Effector memory CD4-positive, alpha-beta T cell (primary cell): ENCODE measurements around the gene CEP44.

Source experiments
- DNase-seq, 3 donors: peaks; one replicate each; pipeline ENCODE4 v3.0.0-alpha.2; 2020
- H3K27ac ChIP-seq: 2 replicates; pipeline ENCODE4 v1.7.0; 2013; ENCODE audit warnings: mild to moderate bottlenecking, low read length, moderate library complexity; ENCODE audit not compliant: insufficient read depth, poor library complexity, severe bottlenecking
- H3K27me3 ChIP-seq: replicated peaks from 2 replicates; pipeline ENCODE4 v1.7.0; 2013; ENCODE audit warnings: mild to moderate bottlenecking, low read length; ENCODE audit not compliant: insufficient read depth, control insufficient read depth, poor library complexity, severe bottlenecking
- H3K36me3 ChIP-seq: 2 replicates; pipeline ENCODE4 v1.7.0; 2013; ENCODE audit warnings: mild to moderate bottlenecking, low read length, moderate library complexity; ENCODE audit not compliant: control insufficient read depth, insufficient read depth
- H3K4me1 ChIP-seq: 2 replicates; pipeline ENCODE4 v1.7.0; 2013; ENCODE audit warnings: low read length, mild to moderate bottlenecking; ENCODE audit not compliant: control insufficient read depth, insufficient read depth, poor library complexity, severe bottlenecking
- H3K4me3 ChIP-seq: 2 replicates; pipeline ENCODE4 v1.7.0; 2013; ENCODE audit warnings: low read length, low read depth, mild to moderate bottlenecking; ENCODE audit not compliant: insufficient read depth, poor library complexity, severe bottlenecking
- H3K9me3 ChIP-seq: 2 replicates; pipeline ENCODE4 v1.7.0; 2013; ENCODE audit warnings: mild to moderate bottlenecking, low read length, moderate library complexity; ENCODE audit not compliant: control insufficient read depth

CEP44 gene

DNA sequence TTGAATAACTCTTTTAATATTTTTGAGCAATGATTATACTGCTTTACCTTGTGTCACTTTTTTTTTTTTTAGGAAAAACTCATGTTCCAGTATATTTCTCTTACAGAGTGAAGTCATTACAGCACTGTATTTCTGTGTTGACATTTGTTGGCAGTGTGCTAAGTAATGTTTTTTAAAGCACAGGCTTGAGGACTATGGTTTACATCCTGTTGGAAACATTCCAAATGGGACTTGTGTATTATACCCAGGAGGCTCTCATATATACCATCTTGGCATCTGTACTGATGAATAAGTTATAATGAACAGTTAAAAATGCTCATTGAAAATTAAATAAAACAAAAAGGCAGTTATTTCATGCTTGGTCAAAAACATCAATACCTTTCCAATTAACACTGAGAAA lies 33.8 kb downstream of the CEP44 start:
- H3K36me3 ChIP-seq, result peaks cover 15% of the 10 kb centered on the region
- no peaks in the 10 kb centered on the region for H3K4me1 ChIP-seq
- no peak overlapping the region for H3K27ac ChIP-seq
- H3K4me3 ChIP-seq, result no peak overlapping the region
- no peak for DNase-seq
- H3K9me3 ChIP-seq, result no peaks in the 10 kb centered on the region
- H3K27me3 ChIP-seq, result no peaks in the 10 kb centered on the region

DNA sequence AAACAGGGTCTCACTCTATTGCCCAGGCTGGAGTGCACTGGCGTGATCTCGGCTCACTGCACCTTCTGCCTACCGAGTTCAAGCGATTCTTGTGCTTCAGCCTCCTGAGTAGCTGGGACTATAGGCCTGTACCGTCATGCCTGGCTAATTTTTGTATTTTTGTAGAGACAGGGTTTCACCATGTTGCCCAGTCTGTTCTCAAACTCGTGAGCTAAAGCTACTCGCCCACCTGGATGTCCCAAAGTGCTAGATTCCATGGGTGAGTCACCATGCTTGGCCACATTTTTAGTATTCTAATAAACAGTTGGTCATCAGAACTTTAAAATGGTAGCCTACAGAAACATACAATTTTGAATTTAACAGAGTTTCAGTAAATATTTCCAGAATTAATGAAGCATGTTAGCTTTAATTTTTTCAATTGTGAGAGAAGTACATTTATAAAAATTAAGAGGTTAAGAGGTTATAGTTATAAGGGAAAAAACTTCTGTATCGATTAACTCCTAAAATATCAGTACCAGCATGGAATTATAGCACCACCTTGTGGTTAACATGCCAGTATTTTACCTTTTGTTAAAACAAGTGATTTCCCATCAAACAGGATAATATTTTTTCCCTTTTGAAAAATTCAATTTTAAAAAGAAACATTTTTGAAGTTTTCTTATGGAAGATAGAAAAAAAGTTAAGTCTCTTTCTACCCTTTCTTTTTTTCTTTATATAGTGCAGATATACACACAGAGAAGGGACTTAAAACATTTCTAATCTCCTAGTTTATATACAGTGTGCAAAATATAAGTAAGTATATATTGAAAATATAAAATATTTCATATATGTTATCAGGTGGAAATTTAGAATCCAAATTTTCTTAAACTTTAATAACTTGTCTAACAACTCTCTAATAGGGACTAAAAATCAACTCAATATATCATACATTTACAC lies 35.4 kb downstream of the CEP44 start:
- Histone ChIP-seq H3K27me3 (no peaks in the 10 kb centered on the region), H3K4me1 (no peaks in the 10 kb centered on the region), H3K36me3 (peaks cover 11% of the 10 kb centered on the region), H3K9me3 (no peaks in the 10 kb centered on the region), H3K4me3 (no peak overlapping the region), H3K27ac (no peak overlapping the region)
- DNase-seq, result no peak

DNA sequence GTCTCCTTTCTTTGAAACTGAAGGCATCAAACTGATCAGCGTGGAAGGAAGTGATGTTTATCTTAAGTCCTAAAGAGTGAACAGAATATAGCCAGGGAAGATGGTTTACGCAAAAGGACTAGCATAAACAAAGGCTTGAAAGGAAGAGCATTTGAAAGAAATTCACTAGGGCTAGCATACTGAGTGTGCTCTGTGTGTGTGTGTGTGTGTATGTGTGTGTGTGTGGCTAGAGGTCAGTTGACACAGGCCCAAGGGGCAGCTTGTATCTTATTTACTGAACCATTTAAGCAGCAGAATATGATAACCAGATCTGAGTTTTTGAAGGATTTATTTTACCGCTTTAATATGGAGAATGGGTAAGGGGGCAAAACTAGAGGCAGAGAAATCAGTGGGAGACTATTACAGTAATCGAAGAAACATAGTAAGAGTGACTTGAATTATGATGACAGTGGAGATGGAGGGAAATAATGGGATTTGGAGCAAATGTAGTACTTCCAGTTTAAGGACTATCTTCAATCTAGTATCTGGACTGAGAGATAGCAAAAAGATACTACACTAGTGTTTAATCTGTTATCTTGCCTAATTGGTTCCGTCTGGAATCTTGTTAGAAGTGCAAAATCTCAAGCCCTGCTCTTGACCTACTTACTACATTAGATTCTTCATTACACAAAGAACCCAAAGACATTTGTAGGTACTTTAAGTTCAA lies 36.9 kb downstream of the CEP44 start:
- no peak for DNase-seq
- no peaks in the 10 kb centered on the region for H3K4me1 ChIP-seq
- no peak overlapping the region for H3K4me3 ChIP-seq
- H3K27ac ChIP-seq, result no peak overlapping the region
- H3K9me3 ChIP-seq, result no peaks in the 10 kb centered on the region
- peaks cover 8% of the 10 kb centered on the region for H3K36me3 ChIP-seq
- H3K27me3 ChIP-seq, result no peaks in the 10 kb centered on the region

DNA sequence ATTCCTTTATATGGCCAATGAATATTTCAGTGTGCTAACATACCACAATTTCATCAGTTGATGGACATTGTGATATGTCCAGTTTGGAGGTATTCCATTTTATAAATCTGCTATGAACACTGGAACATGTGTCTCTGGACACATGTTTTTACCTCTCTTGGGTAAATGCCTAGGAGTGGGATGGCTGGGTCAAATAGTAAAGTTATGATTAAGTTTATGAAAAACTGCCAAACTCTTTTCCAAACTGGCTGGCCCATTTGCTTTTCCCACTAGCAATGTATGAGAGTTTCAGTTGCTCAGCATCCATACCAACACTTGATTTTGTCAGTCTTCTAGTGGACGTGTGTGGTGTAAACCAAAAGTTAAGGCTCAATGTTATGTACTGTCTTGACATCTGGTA lies 40.5 kb downstream of the CEP44 start:
- Histone ChIP-seq H3K27me3 (no peaks in the 10 kb centered on the region), H3K27ac (no peak overlapping the region), H3K4me3 (no peak overlapping the region), H3K4me1 (no peaks in the 10 kb centered on the region), H3K36me3 (no peaks in the 10 kb centered on the region), H3K9me3 (no peaks in the 10 kb centered on the region)
- no peak for DNase-seq

DNA sequence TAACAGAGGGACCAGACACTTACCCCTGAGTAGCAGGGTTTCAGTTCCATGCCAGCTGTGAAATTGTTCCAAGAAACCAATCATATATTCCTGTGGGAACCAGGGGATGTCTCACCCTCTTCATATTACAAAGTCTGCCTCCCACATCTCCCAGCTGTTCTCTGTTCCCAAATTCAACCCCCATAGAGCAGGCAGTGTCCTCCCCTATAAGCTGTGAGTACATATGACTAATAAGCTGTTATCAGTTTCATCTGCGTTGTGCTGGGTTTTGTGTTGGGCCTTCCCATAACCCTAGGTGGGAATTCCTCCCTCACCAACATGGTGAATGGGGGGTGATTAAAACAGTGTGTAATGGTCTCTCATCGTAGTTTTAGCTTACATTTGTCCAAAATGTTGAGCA lies 41.0 kb downstream of the CEP44 start:
- Histone ChIP-seq H3K4me3 (no peak overlapping the region), H3K4me1 (no peaks in the 10 kb centered on the region), H3K27me3 (no peaks in the 10 kb centered on the region), H3K9me3 (no peaks in the 10 kb centered on the region), H3K36me3 (no peaks in the 10 kb centered on the region), H3K27ac (no peak overlapping the region)
- no peak for DNase-seq

DNA sequence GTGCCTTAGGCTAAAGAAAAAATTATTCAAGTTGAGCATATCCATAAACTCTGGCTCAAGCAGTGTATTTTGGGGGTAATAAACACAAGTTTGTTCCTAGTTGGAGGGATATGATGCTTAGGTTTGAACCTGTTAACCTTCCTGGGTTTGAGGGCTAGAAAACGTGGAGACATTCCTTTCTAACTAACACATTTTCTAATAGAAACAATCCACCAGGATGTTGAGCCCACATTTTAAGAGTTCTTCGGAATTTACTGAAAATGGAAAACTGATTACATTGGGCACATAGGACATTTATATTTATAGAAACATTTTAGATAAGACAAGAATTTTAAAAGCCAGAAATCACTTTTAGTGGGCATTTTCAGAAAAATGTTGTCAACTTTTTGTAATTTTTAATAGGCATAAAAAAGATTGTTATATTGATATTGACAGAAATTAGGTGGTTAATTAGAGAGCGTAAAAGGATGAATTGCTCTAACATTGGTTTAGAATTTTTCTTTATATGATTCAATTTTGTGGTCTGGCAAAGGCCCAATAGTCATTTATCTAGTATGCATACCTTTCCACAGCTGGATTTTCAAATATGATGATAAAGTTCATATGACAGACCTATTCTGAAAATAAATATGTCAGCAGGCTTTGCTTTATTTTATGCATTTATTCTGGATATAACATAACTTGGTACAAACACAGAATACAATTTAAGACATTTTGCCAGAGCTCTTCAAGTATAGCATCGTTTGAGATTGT lies 49.2 kb downstream of the CEP44 start:
- no peak overlapping the region for H3K27ac ChIP-seq
- H3K9me3 ChIP-seq, result no peaks in the 10 kb centered on the region
- H3K36me3 ChIP-seq, result no peaks in the 10 kb centered on the region
- H3K27me3 ChIP-seq, result no peaks in the 10 kb centered on the region
- DNase-seq, result no peak
- H3K4me3 ChIP-seq, result no peak overlapping the region
- no peaks in the 10 kb centered on the region for H3K4me1 ChIP-seq

DNA sequence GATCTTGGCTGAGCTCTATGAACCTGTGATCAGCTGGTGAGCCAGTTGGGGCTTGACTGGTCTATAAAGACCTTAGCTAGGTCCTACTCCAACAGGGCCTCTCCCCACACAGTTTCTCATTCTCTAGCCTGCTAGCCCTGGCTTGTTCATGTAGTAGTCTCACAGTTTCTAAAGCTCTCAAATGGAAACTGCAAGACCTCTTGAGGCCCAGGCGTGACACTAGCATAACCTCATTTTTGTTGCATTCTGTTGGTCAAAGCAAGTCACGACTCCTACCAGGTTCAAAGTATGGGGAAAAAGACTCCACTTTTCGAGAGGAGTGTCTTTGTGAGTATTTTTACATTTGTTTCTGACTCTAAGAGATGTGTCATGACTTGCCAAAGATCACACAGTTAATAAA lies 50.9 kb downstream of the CEP44 start:
- Histone ChIP-seq H3K36me3 (no peaks in the 10 kb centered on the region), H3K9me3 (no peaks in the 10 kb centered on the region), H3K27ac (no peak overlapping the region), H3K27me3 (no peaks in the 10 kb centered on the region), H3K4me3 (no peak overlapping the region), H3K4me1 (no peaks in the 10 kb centered on the region)
- DNase-seq, result no peak

DNA sequence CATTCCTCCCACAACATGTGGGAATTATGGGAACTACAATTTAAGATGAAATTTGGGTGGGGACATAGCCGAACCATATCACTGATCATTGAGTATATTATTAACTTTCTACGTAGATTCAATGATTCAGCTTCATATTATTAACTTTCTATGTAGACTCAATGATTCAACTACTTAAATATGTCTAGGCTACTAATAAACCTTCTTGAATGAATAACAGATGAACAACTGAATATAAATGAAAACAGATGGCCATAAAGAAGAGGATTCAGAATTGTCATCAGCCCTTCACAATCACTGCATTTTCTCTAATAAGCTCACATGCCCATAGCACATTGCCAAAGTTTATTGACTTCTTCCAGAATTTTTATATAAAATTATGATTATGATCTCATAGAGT lies 57.0 kb downstream of the CEP44 start:
- Histone ChIP-seq H3K4me1 (no peaks in the 10 kb centered on the region), H3K4me3 (no peak overlapping the region), H3K27ac (no peak overlapping the region), H3K36me3 (no peaks in the 10 kb centered on the region), H3K9me3 (no peaks in the 10 kb centered on the region), H3K27me3 (no peaks in the 10 kb centered on the region)
- DNase-seq, result no peak

DNA sequence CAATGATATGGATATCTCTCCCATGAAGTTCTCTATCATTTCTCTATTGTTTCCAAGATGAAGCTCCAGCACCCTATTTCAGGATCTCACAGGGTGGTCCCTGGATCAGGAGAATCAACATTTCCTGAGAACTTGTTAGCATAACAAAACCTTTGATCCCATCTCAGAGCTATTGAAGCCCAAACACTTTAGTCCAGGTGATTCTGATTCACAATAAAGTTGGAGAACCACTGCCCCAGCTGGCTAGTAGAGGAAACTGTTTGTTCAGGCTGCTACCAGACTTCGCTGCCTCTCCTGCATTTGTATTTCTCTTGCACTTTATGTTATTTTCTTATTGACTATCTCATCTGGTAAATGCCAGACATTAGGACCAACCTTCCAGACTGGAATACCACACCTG lies 65.4 kb downstream of the CEP44 start:
- no peak overlapping the region for H3K27ac ChIP-seq
- H3K4me1 ChIP-seq, result no peaks in the 10 kb centered on the region
- no peak overlapping the region for H3K4me3 ChIP-seq
- no peaks in the 10 kb centered on the region for H3K36me3 ChIP-seq
- no peak for DNase-seq
- H3K9me3 ChIP-seq, result no peaks in the 10 kb centered on the region
- no peaks in the 10 kb centered on the region for H3K27me3 ChIP-seq
